Measurements from ENCODE around the gene GDPD4. TPM values are rescaled to one million over a fixed set of nuclear protein-coding genes. Genes with fewer than 3 reads are reported as not detected.
A peak's percentile ranks its signal among the peaks of the same experiment; 100 is the strongest.

Gene GDPD4
- total RNA-seq, 1 donor from 2014 or later: not detected

DNA sequence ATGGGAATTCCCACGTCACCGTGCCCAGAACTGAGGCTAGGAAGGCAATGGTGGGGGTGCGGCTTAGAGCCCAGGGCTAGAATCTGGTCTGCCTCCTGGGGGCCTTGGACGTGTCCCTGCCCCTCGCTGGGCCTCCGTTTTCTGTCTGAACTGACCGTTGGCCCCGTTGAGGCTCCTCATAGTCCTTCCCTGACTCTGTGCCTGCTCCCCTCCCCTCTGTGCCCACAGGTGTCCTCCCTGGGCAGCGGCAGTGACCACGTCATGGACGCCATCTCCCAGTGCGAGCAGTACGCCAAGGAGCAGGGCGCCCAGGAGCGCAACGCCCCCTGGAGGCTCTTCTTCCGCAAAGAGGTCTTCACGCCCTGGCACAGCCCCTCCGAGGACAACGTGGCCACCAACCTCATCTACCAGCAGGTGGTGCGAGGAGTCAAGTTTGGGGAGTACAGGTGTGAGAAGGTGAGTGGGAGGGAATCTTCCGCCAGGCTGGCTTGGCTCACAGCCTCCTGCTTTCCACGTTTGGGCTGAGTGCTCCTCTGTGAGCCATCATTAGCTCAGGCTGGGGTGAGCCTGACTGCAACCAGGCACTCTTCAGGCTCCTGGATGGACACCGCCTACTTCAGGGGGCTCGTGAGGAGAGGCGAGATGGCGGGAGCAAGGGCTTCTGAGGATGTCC lies 109.5 kb downstream of the GDPD4 start:
- Mint-ChIP-seq H3K27ac (ENCODE audit: unreplicated experiment) (no peak overlapping the region), H3K4me3 (ENCODE audit: unreplicated experiment) (peak overlapping the region; percentile 56), H3K4me1 (ENCODE audit: low read depth) (peaks cover 3% of the 10 kb centered on the region), H3K36me3 (ENCODE audit: low read depth) (no peaks in the 10 kb centered on the region), H3K27me3 (ENCODE audit: low read depth) (no peaks in the 10 kb centered on the region), H3K9me3 (ENCODE audit: low read depth) (no peaks in the 10 kb centered on the region)
- DNase-seq (ENCODE audit: low spot score): no peak
- TF ChIP-seq, protein P1, sequence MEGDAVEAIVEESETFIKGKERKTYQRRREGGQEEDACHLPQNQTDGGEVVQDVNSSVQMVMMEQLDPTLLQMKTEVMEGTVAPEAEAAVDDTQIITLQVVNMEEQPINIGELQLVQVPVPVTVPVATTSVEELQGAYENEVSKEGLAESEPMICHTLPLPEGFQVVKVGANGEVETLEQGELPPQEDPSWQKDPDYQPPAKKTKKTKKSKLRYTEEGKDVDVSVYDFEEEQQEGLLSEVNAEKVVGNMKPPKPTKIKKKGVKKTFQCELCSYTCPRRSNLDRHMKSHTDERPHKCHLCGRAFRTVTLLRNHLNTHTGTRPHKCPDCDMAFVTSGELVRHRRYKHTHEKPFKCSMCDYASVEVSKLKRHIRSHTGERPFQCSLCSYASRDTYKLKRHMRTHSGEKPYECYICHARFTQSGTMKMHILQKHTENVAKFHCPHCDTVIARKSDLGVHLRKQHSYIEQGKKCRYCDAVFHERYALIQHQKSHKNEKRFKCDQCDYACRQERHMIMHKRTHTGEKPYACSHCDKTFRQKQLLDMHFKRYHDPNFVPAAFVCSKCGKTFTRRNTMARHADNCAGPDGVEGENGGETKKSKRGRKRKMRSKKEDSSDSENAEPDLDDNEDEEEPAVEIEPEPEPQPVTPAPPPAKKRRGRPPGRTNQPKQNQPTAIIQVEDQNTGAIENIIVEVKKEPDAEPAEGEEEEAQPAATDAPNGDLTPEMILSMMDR (IDR thresholded peaks at IDR 0.05): peak; percentile 77

DNA sequence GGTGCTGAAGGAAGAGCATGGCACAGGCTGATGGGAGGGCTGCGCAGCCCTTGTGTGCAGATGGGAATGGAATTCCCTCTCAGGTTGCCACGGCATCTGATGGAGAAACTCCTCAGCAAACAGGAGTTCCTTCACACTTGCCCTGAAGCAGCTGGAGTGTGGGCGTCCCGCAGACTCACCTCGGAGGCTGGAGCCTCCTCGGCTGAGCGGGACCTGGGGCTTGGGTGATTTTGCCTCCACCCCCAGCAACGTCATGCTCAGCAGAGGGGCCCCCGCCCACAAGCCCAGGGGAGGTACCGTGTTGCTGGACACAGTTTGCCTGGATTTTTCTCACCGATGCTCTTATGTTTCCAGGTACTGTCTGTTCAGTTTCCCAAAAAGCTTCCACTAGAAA lies 110.1 kb downstream of the GDPD4 start:
- Mint-ChIP-seq H3K36me3 (ENCODE audit: low read depth) (no peaks in the 10 kb centered on the region), H3K4me1 (ENCODE audit: low read depth) (peaks cover 3% of the 10 kb centered on the region), H3K9me3 (ENCODE audit: low read depth) (no peaks in the 10 kb centered on the region), H3K4me3 (ENCODE audit: unreplicated experiment) (peak overlapping the region; percentile 56), H3K27ac (ENCODE audit: unreplicated experiment) (no peak overlapping the region), H3K27me3 (ENCODE audit: low read depth) (no peaks in the 10 kb centered on the region)
- DNase-seq (ENCODE audit: low spot score): no peak
- TF ChIP-seq, protein P1 (IDR thresholded peaks at IDR 0.05): no peak

DNA sequence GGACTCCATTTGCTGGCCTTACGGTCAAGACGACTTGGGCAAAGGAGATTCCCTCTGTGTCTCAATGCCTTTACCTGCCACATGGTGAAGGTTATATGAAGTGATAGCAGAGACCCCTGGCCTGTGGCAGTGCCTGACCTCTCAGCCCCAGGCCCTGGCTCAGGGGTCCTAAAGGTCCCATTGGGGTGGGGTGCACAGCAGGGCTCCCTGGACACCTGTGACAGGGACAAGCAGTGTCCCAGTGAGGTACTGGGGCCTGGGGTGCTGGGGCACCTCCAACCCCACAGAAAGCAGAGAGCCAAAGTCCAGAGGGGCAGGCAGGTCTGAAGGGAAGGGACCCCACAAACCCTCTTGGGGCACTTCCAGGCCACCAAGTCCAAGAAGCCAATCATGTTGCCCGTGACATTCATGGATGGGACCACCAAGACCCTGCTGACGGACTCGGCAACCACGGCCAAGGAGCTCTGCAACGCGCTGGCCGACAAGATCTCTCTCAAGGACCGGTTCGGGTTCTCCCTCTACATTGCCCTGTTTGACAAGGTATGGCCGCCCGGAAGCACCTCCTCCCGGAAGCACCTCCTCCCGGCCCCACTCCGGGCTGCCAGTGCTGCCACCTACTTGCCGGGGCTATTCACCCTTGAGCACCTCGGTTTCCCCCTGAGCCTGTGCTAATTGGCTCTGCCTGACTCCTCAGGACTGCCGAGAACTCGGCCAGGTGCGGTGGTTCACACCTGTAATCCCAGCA lies 111.0 kb downstream of the GDPD4 start:
- TF ChIP-seq, protein P1 (IDR thresholded peaks at IDR 0.05): no peak
- Mint-ChIP-seq H3K27me3 (ENCODE audit: low read depth) (peaks cover under 1% of the 10 kb centered on the region), H3K4me1 (ENCODE audit: low read depth) (peaks cover 3% of the 10 kb centered on the region), H3K27ac (ENCODE audit: unreplicated experiment) (no peak overlapping the region), H3K4me3 (ENCODE audit: unreplicated experiment) (no peak overlapping the region), H3K36me3 (ENCODE audit: low read depth) (no peaks in the 10 kb centered on the region), H3K9me3 (ENCODE audit: low read depth) (no peaks in the 10 kb centered on the region)
- DNase-seq (ENCODE audit: low spot score): no peak

DNA sequence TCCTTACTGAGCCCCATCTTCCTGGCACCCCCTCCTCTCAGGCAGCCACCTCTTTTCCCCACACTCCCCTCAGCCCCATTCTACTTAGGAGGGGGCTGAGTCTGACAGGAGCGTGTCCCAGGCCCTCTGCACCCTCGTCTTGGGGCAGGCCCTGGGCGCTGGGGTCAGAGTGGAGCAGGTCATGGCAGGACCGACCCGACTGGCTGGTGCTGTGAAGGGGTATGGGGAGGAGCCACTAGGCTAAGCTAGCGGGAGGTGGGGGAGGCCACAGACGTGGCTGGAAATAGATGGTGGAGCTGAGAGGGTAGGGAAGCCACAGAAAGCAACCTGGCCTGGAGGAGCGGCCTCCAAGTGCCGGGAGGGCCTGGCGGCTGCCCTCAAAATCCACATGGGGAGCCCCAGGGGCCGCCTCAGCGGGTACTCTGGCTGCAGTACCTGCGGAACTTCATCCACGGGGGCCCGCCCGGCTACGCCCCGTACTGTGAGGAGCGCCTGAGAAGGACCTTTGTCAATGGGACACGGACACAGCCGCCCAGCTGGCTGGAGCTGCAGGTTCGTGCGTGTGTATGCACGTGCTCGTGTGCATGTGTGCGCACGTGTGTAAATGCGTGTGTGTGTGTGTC lies 111.8 kb downstream of the GDPD4 start:
- H3K9me3 Mint-ChIP-seq (ENCODE audit: low read depth): no peaks in the 10 kb centered on the region
- no peak overlapping the region for H3K27ac Mint-ChIP-seq (ENCODE audit: unreplicated experiment)
- TF ChIP-seq, protein P1 (IDR thresholded peaks at IDR 0.05): no peak
- peaks cover 3% of the 10 kb centered on the region for H3K4me1 Mint-ChIP-seq (ENCODE audit: low read depth)
- H3K27me3 Mint-ChIP-seq (ENCODE audit: low read depth): peaks cover 4% of the 10 kb centered on the region
- no peak for DNase-seq (ENCODE audit: low spot score)
- no peaks in the 10 kb centered on the region for H3K36me3 Mint-ChIP-seq (ENCODE audit: low read depth)
- no peak overlapping the region for H3K4me3 Mint-ChIP-seq (ENCODE audit: unreplicated experiment)
